Measurements from ENCODE around the gene PLAC1. TPM values are rescaled to one million over a fixed set of nuclear protein-coding genes. Genes with fewer than 3 reads are reported as not detected.
A peak's percentile ranks its signal among the peaks of the same experiment; 100 is the strongest.

PLAC1 gene
- total RNA-seq, 8 experiments from 2014 or later: 0.71 TPM; not detected in 7

DNA sequence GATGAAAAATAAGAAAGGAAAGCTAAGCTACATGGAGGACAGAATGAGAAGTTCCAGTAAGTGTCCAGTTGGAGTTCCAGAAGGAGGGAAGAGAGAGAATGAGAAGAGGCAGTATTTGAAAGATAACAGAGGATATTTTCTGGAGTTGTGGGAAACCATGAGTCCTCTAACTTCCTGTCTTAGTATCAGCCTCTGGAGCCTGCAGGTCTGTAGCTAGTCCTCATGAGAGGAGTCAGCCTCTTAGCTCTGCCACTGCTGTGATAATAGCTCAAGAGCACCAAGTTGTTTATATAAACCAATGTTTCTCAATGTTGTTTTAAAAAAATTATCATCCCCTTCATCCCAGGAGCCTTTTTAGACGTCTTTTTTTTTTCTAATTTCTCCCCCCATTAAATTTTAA, 2.4 kb upstream of the PLAC1 start:
- no peak for ATAC-seq (replicated peaks in 6 of 8)
- WGBS, 10 experiments: 0 to 60% (median 14%) methylated on average over 1 of the region's 1 CpG; no CpG with 5 or more reads in 7 of the 10 experiments
- H3K4me1 ChIP-seq (replicated peaks in 1 of 2): peaks cover 4 to 11% of the 10 kb centered on the region in 2 donors
- in situ Hi-C loops (cut with MboI; ENCODE audit: low pct_unique_long_range_greater_than_20kb in 2 of 9, low sequenced_read_pairs in 9 of 9, unreplicated experiment in 9 of 9): no loop called here
- no peak overlapping the region for H3K4me3 ChIP-seq
- no peak overlapping the region for H3K27ac ChIP-seq

DNA sequence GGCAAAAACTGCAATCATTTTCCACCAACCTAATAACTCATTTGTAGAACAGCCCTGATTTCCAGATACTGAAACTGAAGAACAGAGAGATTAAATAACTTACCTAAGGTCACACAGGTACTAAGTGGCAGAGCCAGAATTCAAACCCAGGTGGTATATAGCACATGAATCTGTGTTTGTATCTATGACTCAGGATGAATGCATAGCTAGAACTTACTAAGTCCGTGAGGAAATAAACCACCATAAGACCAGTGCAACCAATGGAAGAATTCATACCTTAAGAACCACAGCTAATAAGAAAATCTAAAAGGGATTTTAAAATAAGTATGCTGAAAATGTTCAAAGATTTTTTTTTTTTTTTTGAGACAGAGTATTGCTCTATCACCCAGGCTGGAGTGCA, 1.5 kb upstream of the PLAC1 start:
- ATAC-seq (replicated peaks in 6 of 8): no peak
- peaks cover 4 to 11% of the 10 kb centered on the region in 2 donors for H3K4me1 ChIP-seq (replicated peaks in 1 of 2)
- H3K27ac ChIP-seq: no peak overlapping the region
- H3K4me3 ChIP-seq: no peak overlapping the region
- in situ Hi-C loops (cut with MboI; ENCODE audit: low pct_unique_long_range_greater_than_20kb in 2 of 9, low sequenced_read_pairs in 9 of 9, unreplicated experiment in 9 of 9): no loop called here
- WGBS, 10 experiments: 100% methylated on average over 1 of the region's 1 CpG; no CpG with 5 or more reads in 9 of the 10 experiments

DNA sequence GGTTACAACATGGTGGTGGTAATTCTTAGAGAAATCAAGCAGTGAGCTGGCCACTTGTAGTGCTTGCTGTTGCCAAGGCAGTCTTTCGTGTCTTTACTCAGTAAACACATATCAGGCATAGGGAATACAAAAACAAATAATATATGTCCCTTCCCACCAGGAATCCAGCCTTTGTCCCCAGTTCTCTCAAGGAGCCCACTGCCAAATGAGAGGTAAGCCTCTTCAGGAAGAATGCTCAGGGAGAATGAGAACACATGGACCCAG, 421 bp upstream of the PLAC1 start:
- in situ Hi-C loops (cut with MboI; ENCODE audit: low pct_unique_long_range_greater_than_20kb in 2 of 9, low sequenced_read_pairs in 9 of 9, unreplicated experiment in 9 of 9): no loop called here
- H3K4me1 ChIP-seq (replicated peaks in 1 of 2): peaks cover 4 to 11% of the 10 kb centered on the region in 2 donors
- 13 to 100% methylated on average over 1 of the region's 1 CpG; no CpG with 5 or more reads in 8 of the 10 experiments for WGBS, 10 experiments
- no peak overlapping the region for H3K27ac ChIP-seq
- peak in 3 of 8 experiments; percentile 19 to 82 (median 31) for ATAC-seq (replicated peaks in 6 of 8)
- no peak overlapping the region for H3K4me3 ChIP-seq

DNA sequence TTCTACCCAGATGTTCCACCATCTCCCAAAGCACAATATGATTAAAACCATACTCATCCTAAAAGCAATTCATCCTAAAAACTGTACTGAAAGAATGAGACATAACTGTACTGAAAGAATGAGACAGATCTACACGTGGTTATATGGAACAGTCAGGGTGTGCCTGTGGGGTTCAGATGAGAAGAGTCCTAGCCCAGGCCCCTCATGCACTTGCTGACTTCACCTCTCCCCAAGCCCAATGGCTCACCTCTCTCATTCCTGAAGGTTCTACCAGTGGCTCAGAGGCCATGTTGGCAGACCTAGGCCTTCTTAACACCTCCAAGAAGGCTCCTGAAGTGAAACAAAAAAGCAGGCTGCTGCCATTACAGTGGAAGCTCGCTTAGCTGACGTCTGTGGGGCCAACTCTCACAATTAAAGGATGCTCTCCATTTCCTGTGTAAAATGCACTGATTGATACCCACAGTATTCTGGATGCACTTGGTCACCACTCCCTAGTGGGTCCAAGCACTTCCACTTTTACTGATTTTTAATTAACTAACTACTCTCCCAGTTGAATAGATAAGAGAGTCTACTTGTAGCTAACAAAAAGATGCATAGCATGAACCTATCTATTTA, 3.8 kb downstream of the PLAC1 start:
- 0 to 52% methylated on average over 1 to 3 of the region's 3 CpGs; no CpG with 5 or more reads in 8 of the 10 experiments for WGBS, 10 experiments
- Histone ChIP-seq H3K4me3 (no peak overlapping the region), H3K27ac (no peak overlapping the region), H3K4me1 (replicated peaks in 1 of 2) (peaks cover 4 to 11% of the 10 kb centered on the region in 2 donors)
- ATAC-seq (replicated peaks in 6 of 8): no peak
- in situ Hi-C loops (cut with MboI; ENCODE audit: low pct_unique_long_range_greater_than_20kb in 2 of 9, low sequenced_read_pairs in 9 of 9, unreplicated experiment in 9 of 9): no loop called here

DNA sequence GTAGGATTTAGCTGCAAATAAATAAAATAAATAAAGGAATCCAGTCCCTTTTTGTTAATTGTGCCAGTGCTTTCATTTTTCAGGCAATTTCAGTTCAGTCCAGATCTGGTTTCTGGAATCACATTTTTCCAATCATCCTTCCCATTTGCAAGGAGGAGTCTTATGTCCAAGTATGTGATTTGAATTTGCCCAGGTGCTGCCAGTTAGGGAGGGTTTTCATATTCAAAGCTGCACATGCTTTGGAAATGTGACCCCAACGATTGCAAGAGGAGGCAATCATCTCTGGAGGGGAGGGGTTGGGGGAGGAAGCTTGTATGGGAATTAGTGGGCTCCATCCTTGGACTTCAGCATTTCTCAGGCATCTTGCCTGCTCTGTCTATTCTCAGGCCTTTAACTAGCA, 4.4 kb downstream of the PLAC1 start:
- ATAC-seq (replicated peaks in 6 of 8): no peak
- in situ Hi-C loops (cut with MboI; ENCODE audit: low pct_unique_long_range_greater_than_20kb in 2 of 9, low sequenced_read_pairs in 9 of 9, unreplicated experiment in 9 of 9): no loop called here

DNA sequence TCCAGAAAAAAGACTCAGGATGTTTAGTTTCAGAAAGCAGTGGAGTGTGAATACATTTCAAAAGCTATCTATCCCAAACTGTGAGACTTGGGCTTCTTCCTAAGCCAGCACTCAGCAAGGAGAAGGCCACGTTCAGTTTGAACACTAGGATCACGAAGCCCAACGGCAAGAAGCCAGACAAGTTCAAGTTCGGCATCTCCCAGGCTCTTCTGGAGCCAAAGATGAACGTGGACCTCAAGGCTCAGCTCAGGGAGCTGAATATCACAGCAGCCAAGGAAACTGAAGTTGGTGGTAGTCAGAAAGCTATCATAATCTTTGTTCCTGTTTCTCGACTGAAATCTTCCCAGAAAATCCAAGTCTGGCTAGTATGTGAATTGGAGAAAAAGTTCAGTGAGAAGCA, 7.6 kb downstream of the PLAC1 start:
- H3K4me3 ChIP-seq: no peak overlapping the region
- WGBS, 10 experiments: 38 to 100% (median 77%) methylated on average over 1 to 5 of the region's 6 CpGs; no CpG with 5 or more reads in 6 of the 10 experiments
- H3K27ac ChIP-seq: no peak overlapping the region
- in situ Hi-C loops (cut with MboI; ENCODE audit: low pct_unique_long_range_greater_than_20kb in 2 of 9, low sequenced_read_pairs in 9 of 9, unreplicated experiment in 9 of 9): no loop called here
- no peaks in the 10 kb centered on the region for H3K4me1 ChIP-seq (replicated peaks in 1 of 2)
- no peak for ATAC-seq (replicated peaks in 6 of 8)

More for the DNA sequence above, 4.4 kb downstream of the PLAC1 start:
- WGBS, 10 experiments: 40% methylated on average over 1 of the region's 1 CpG; no CpG with 5 or more reads in 9 of the 10 experiments
- Histone ChIP-seq H3K27ac (no peak overlapping the region), H3K4me3 (no peak overlapping the region), H3K4me1 (replicated peaks in 1 of 2) (peaks cover 4 to 11% of the 10 kb centered on the region in 2 donors)

DNA sequence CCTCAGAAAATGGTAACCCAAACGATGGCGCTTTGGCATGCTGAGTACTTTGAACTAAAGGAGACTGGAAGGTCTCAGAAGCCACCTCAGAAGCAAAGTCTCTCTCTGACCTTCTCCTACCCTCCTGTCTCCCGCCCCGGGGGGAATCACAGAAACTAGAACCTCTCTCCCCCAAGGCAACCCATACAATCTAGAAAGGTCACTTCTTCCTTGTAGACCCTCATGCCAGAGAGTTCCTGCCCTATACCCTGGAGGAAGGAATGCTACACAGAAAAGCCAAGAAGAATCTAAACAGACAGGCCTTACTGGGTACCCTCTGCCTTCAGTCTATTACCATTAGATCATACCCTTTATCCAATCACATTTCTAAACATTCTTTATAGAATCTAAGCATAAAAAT, 8.5 kb downstream of the PLAC1 start:
- no peak for ATAC-seq (replicated peaks in 6 of 8)
- Histone ChIP-seq H3K4me3 (no peak overlapping the region), H3K27ac (no peak overlapping the region), H3K4me1 (replicated peaks in 1 of 2) (no peaks in the 10 kb centered on the region)
- WGBS, 10 experiments: 78% methylated on average over 4 of the region's 4 CpGs; no CpG with 5 or more reads in 9 of the 10 experiments
- in situ Hi-C loops (cut with MboI; ENCODE audit: low pct_unique_long_range_greater_than_20kb in 2 of 9, low sequenced_read_pairs in 9 of 9, unreplicated experiment in 9 of 9): no loop called here

DNA sequence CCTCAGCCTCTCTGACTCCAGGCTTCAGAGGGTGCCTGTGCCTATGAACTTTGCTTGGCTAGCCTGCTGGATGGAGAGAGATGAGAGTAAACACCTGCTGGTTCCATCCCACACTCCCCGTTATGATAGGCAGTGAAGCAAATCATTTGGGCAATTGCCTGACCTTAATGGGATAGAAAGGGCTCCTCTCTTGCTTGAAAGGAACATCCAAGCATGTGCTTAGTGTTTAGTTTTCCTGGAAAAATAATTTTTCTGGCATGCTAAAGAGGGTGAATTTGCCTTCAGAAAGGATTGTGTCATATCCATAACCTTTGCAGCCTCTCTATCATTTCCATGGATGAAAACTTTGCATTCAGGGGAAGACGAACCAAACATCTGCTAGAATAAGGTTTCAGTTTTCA, 10.8 kb downstream of the PLAC1 start:
- no peak overlapping the region for H3K4me3 ChIP-seq
- 40 to 80% (median 68%) methylated on average over 1 to 2 of the region's 2 CpGs; no CpG with 5 or more reads in 4 of the 10 experiments for WGBS, 10 experiments
- in situ Hi-C loops (cut with MboI; ENCODE audit: low pct_unique_long_range_greater_than_20kb in 2 of 9, low sequenced_read_pairs in 9 of 9, unreplicated experiment in 9 of 9): no loop called here
- no peak overlapping the region for H3K27ac ChIP-seq
- H3K4me1 ChIP-seq (replicated peaks in 1 of 2): no peaks in the 10 kb centered on the region
- peak in 3 of 8 experiments; percentile 39 to 56 (median 47) for ATAC-seq (replicated peaks in 6 of 8)

DNA sequence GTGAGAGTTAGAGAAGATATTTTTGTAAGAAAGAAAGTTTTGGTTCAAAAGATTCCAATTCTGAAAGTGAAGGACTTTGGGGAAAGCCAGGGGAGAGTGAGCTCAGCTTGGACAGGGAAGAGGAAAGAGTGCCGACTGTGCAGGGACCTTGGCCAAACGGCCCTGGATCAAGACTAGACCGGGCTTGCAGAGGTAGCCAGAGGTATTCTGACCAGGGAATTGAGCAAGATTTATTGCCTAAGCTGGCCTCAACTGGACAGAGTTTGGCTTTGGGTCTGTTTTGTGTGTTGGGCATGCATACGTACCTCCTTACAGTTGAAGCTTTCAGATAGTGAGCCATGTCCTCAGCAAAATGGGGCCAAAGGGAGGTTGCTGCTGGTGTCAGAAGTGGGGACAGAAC, 11.6 kb downstream of the PLAC1 start:
- WGBS, 10 experiments: 62 to 100% (median 100%) methylated on average over 1 to 4 of the region's 4 CpGs; no CpG with 5 or more reads in 7 of the 10 experiments
- ATAC-seq (replicated peaks in 6 of 8): no peak
- Histone ChIP-seq H3K27ac (no peak overlapping the region), H3K4me3 (no peak overlapping the region), H3K4me1 (replicated peaks in 1 of 2) (no peaks in the 10 kb centered on the region)
- in situ Hi-C loops (cut with MboI; ENCODE audit: low pct_unique_long_range_greater_than_20kb in 2 of 9, low sequenced_read_pairs in 9 of 9, unreplicated experiment in 9 of 9): no loop called here

DNA sequence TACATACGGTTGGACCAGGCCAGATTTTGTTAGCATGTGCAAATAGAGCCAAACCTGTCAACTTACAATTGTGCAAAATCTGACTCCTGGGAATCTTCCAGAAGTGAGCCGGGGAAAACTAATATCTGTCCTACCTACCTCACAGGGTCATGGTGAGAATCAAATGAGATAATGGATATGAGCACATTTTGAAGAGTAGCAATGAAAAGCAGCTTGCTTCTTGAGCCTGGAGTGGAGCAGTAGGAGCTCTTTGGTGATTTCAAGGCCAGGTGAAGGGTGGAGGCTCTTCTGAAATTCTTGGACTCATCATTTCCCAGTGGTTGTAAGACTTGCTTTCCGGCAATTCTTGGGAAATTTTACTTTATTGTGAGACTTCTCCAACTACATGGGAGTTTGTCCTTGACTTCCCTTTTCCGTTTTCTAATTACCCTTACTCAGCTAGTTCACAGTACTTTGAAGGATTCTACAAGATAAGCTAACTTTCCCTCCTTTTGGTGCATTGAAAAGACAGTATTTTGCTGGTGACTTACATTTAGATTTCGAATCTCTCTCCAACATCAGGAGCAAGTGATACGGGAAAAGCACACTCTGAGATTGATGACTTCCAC, 12.2 kb downstream of the PLAC1 start:
- H3K27ac ChIP-seq: no peak overlapping the region
- no peak overlapping the region for H3K4me3 ChIP-seq
- ATAC-seq (replicated peaks in 6 of 8): no peak
- no peaks in the 10 kb centered on the region for H3K4me1 ChIP-seq (replicated peaks in 1 of 2)
- in situ Hi-C loops (cut with MboI; ENCODE audit: low pct_unique_long_range_greater_than_20kb in 2 of 9, low sequenced_read_pairs in 9 of 9, unreplicated experiment in 9 of 9): no loop called here
- WGBS, 10 experiments: 60 to 100% (median 87%) methylated on average over 1 to 6 of the region's 6 CpGs; no CpG with 5 or more reads in 4 of the 10 experiments

DNA sequence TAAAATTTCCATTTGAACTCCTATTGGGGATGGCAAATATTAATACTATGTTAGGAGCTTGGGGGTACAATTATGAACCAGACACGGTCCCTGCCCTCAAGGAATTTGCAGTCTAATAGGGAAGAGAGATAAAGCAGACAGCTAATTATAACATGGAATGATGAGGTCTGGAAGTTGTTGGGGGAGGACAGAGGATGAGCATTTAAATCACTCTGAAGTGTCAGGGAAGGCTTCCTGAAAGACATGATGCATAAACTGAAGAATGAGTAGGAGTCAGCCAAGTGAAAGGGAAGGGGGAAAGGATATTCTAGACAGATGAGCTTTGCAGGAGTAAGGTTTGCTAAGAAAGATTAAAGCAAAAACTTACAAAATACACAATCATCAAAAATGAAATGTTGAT, 15.9 kb downstream of the PLAC1 start:
- ATAC-seq (replicated peaks in 6 of 8): no peak
- 42 to 50% methylated on average over 1 of the region's 1 CpG; no CpG with 5 or more reads in 8 of the 10 experiments for WGBS, 10 experiments
- no peak overlapping the region for H3K27ac ChIP-seq
- H3K4me1 ChIP-seq (replicated peaks in 1 of 2): no peaks in the 10 kb centered on the region
- in situ Hi-C loops (cut with MboI; ENCODE audit: low pct_unique_long_range_greater_than_20kb in 2 of 9, low sequenced_read_pairs in 9 of 9, unreplicated experiment in 9 of 9): no loop called here
- no peak overlapping the region for H3K4me3 ChIP-seq

DNA sequence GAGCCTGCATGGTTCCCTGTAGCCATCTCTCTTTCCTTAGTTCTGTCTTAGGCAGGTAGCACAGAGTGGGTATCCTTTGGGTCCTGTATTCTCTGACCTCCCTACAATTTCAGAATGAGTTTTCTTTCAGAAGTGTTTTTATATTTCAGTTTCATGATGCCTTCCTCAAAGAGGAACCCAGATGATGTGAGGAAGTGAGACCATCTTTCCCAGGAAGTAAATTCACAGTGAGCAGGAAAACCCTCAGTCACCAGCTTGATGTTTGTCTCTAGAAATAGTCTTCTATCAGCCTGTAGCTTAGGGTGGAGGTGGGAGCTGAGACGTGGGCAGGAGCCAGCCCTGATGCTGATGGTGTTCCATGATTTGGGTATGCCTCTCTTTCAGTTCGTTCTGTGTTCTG, 16.9 kb downstream of the PLAC1 start:
- no CpG with 5 or more reads among the region's 2 CpGs for WGBS, 10 experiments
- peaks cover 0 to 4% of the 10 kb centered on the region in 2 donors for H3K4me1 ChIP-seq (replicated peaks in 1 of 2)
- no peak overlapping the region for H3K4me3 ChIP-seq
- H3K27ac ChIP-seq: no peak overlapping the region
- no peak for ATAC-seq (replicated peaks in 6 of 8)
- in situ Hi-C loops (cut with MboI; ENCODE audit: low pct_unique_long_range_greater_than_20kb in 2 of 9, low sequenced_read_pairs in 9 of 9, unreplicated experiment in 9 of 9): no loop called here

DNA sequence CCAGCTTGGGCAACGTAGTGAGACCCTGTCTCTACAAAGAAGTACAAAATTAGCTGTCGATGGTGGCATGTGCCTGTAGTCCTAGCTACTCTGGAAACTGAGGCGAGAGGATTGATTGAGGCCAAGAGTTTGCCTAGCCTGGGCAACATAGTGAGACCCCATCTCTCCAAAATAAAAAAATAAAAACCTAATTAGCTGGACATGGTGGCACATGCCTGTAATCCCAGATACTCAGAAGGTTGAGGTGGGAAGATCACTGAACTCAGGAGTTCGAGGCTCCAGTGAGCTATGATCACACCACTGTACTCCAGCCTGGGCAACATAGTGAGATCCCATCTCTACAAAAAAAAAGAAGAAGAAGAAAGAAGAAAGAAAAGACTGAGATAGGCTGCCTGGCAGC, 17.4 kb downstream of the PLAC1 start:
- ATAC-seq (replicated peaks in 6 of 8): no peak
- whole genome bisulfite sequencing, 10 experiments: 45 to 100% (median 49%) methylated on average over 1 to 4 of the region's 4 CpGs; no CpG with 5 or more reads in 7 of the 10 experiments
- Histone ChIP-seq H3K27ac (no peak overlapping the region), H3K4me3 (no peak overlapping the region), H3K4me1 (replicated peaks in 1 of 2) (peaks cover 0 to 4% of the 10 kb centered on the region in 2 donors)
- in situ Hi-C loops (cut with MboI; ENCODE audit: low pct_unique_long_range_greater_than_20kb in 2 of 9, low sequenced_read_pairs in 9 of 9, unreplicated experiment in 9 of 9): no loop called here

DNA sequence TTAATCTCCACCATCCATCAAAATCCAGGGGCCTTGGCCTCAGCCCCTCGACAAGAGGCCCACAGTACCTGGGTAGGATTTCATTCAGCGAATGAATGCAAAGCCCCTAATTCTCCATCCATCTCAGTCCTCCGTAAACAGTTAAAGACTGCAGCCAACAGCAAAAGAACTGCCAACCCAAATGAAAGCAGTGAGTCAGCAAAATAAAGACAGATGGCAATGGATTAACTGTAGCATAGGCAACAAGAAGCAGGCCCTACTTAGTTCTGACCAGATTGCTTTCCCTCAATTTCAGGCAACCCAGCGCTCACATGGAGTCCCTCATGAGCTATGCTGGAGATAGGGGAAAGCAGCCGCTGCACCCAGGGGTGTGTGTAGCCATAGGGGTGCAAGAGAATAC, 21.4 kb downstream of the PLAC1 start:
- Histone ChIP-seq H3K4me3 (no peak overlapping the region), H3K4me1 (replicated peaks in 1 of 2) (peaks cover 0 to 4% of the 10 kb centered on the region in 2 donors), H3K27ac (no peak overlapping the region)
- WGBS, 10 experiments: 42 to 100% (median 60%) methylated on average over 1 to 3 of the region's 5 CpGs; no CpG with 5 or more reads in 5 of the 10 experiments
- peak in 4 of 8 experiments; percentile 14 to 68 (median 26) for ATAC-seq (replicated peaks in 6 of 8)
- in situ Hi-C loops (cut with MboI; ENCODE audit: low pct_unique_long_range_greater_than_20kb in 2 of 9, low sequenced_read_pairs in 9 of 9, unreplicated experiment in 9 of 9): no loop called here
